Activated CD4-positive, alpha-beta T cell treated with anti-CD3 and anti-CD28 coated beads, Interleukin-2, amount 50 U/mL, for 24 hours (primary cell): ENCODE measurements around the gene CA5A.

ENCODE experiments used
- DNase-seq, 2 donors: peaks; one replicate each; pipeline ENCODE4 v3.0.0-alpha.2; 2020; ENCODE audit warnings: low read depth in 1 of 2, low spot score in 1 of 2

Gene CA5A

GRCh38 chr16:87851141-87851587 lies 85.2 kb downstream of the CA5A start:
- no peak for DNase-seq

GRCh38 chr16:87850009-87851006 lies 86.0 kb downstream of the CA5A start:
- peak; percentile 43 to 53 for DNase-seq

- DNase-seq: no peak
Measured at GRCh38 chr16:87849419-87850008, 86.8 kb downstream of the CA5A start.

DNA sequence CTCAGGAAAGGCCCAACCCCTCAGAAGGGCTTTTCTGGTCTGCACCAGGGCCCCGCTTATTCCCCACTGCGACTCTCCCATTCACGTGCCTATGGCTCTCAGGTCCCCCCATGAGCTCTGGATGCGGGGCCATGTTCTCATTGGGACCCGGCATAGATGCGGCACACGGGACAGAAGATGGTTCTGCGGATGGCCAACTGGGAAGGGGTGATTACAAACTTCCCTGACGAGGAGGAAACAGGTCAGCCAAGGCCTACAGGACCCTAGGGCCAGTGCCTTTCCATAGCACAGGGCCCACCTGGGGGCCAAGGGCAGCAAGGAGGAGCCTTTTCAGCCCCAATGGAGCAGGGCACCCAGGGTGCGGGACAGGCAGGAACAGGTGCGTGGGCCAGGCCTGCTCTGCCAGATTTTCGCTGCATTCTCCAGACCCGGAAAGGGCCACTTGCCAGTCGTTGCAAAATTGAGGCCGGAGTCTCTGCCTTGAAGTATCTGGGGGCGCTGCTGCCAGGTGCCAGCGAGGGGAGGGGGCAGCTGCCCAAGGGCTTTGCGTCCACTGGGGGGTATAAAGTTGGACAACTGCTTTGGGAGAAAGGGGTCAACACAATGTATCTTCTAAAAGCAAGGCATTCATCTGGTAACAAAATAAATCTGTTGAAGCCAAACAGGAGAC lies 87.5 kb downstream of the CA5A start:
- no peak for DNase-seq

GRCh38 chr16:87847785-87848675 lies 88.3 kb downstream of the CA5A start:
- DNase-seq: no peak

DNA sequence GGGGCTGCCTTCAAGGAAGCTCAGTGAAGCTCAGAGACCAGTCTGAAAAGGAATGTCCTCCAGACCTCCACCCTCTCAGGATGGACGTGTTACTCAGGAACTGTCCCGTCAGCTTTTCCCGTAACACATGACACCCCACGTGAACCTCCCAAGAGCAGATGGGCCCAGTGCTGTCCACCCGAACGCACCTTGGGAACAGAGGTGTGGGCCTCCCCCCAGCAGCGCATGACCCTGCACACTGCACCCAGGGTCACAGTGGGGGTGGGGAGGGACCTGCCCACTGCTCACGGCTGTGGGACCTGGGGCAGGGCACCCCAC lies 88.9 kb downstream of the CA5A start:
- DNase-seq: no peak

DNA sequence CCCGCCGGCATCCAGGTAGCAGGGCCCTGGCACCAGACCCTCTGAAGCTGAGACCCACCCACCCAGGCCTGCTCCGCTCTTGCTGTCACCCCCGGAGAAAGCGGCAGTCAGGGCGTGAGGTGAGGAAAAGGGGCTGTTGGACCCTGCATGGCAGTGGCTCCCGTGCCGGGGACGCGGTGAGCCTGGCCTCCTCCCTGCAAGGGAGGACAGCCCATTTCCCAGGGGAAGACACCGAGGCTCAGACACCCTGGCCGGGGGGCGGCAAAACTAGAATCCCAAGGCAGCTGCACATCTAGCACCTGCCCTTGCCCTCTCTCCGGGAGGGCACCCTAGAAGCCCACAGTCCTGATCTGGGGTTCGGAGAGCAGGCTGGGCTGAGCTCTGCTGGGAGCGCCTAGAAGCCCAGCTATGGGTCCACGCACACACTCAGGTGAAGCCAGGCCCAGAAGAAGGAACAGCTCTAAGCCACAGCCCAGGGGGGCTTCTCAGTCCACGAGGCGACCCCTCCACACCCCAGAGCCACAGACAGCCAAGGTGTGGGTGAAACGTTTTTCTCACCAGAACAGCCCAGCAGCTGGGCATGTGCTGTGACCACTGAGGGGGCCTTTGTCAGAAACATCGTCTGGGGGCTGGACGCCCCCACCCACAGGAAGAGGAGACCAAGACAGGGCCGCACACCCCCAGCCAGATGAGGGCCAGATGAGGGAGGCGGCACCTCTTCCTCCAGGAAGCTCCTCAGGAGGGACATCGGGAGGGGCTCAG lies 89.4 kb downstream of the CA5A start:
- no peak for DNase-seq

GRCh38 chr16:87845807-87846619 lies 90.3 kb downstream of the CA5A start:
- no peak for DNase-seq

DNA sequence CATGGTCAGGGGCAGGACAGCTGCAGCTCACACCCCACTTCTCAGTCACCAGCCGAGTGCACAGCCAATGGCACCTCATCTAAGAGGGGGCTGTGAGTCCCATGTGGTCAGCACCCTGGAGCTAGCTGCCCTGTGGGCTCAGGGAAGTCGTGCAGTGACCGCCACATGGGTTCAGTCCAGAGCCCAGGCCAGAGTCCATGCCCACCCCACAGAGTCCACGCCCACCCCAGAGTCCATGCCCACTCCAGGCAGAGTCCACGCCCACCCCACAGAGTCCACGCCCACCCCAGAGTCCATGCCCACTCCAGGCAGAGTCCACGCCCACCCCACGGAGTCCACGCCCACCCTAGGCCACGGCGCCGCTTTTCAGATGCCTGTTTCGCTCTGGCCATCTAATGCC lies 91.1 kb downstream of the CA5A start:
- DNase-seq: no peak

DNA sequence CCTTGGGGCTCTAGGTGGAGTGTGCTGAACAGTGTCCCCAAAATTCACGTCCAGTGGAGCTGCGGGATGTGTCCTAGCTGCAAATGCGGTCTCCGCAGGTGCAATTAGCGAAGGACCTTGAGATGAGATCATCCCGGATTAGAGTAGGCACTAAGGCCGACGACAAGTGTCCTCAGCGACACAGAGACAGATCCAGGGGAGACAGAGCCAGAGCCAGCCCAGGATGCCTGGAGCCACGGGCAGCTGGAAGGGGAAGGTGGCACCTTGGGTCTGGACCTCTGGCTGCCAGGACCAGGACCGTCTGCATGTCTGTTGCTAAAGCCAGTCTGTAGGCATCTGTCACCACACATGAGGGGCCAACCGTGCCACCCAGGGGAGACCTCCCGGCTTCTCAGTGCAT lies 91.5 kb downstream of the CA5A start:
- no peak for DNase-seq

DNA sequence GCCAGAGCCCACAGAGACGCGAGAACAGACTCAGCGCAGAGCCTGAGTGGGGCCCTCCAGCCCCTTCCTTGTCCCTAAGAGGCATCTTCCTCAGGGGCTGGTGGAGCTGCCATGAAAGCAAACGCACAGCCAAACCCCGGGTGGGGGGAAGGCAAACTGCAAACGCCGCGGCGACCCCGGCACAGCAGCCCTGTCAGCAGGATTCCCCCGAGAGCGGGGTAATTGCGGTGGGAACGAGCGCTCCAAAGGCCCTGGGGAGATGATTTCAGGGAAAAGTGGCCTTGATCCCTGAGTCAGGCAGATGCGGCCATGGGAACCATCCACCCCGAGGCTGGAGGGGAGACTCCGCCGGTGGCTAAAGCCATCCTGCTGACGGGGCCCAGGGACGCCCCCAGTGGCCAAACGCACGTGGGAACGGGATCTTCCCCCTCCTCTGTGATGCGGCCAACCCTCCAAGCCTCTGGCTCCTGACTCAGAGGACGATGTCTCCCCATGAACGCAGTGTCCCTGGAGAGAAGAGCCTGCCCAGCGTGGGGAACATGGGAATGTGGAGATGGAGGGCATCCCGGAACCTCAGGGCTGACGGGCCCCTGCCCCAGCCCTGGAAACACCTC lies 92.1 kb downstream of the CA5A start:
- DNase-seq: no peak

DNA sequence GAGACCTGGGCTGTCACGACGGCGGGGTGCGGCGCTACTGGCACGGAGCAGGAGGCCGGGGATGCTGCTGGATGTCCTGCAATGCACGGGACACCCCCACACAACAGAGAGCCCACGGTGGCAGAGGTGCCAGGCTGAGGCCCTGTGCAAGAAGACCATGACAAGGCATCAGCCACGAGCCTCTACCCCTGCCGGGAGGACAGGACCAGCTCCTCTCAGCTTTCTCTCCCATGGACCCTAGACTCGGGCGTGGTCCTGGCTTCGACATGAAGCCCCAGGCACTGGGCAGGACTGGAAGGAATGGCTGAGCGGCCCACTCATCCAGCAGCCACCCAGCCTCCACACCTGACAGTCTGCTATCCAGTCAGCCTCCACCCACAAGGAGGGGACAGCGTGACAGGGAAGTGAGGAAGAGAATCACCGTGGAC lies 92.6 kb downstream of the CA5A start:
- DNase-seq: no peak

- no peak for DNase-seq
Measured at GRCh38 chr16:87842209-87842869, 94.0 kb downstream of the CA5A start.

DNA sequence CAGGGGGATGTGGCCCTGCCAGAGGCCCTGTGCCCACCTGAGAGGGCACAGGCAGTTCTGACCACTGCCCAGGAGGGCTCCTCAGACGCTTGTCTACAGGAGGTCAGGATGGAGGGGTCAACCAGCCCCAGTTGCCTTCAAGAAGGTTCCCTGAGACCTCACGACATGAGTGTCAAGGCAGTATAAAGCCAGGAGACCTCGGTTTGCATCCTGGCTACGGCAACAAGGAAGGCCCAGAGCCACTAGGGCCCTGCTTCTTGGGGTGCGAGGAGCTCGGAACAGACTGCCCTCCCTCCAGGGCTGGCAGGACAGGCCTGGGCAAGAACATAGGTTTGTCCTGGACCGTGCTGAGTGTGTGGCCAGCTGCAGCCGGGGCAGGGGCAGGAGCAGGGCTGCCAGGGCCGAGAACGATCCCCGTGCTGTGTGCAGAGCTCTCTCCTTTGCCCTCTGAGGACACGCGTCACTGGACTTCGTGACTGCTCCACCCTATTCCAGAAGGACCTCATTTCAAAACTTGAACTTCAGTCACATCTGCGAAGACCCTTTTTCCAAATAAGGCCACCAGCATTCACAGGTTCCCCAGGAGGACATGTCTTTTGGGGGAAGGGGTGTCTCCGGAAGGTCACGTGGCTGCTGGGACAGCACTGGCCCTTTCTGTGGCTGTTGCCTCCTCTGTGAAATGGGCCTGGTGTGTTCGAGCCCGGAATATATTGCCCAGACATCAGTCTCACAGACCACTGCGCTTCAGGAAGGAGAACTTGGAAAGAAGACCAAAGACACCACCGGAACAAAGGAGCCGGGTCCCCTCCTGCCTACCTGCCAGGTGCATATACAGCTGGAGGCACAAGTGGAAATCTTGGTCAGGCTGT lies 94.8 kb downstream of the CA5A start:
- DNase-seq: no peak

- DNase-seq: no peak
Measured at GRCh38 chr16:87840271-87840978, 95.9 kb downstream of the CA5A start.

DNA sequence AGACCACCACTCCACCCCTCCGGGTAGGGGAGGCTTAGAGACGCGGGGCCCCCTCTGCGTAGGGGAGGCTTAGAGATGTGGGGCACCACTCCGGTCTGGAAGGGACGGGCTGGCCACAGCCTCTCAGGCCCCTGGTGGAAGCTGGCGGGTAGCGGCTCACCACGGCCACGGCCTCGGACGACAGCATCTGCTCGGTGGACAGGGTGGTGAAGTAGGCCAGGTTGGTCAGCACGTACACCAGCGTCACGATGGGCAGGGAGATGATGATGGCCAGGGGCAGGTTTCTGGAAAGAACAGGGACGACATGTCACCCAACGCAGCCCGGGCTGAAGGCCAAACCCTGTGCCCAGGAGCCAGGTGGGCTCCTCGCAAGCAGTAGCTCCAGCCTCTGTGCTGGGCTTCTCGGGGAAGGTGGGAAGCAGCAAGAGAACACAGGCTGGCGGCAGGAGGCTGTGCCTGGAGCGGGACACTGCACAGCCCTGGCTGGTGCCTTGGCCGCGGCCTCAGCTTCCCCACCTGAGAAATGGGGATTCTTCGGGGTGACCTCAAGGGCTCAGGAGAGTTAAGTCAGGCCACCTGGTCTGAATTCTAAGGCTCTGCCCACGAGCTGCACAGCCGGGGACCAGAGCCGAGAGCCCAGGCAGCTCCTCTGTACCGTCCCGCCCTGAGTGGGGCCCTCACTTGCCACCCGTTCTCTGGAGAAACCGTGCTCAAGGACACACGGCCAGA lies 96.6 kb downstream of the CA5A start:
- no peak for DNase-seq
